NCI-H1092 treated with DMSO at 0.1 percent for 48 hours (cell line): ENCODE data around the gene NPHP3.
"Not testable (repeated sequence)": the region's sequence is repeated elsewhere in the genome, so short reads cannot be mapped to it uniquely, and the experiment has no call there.

ENCODE experiments used
- DNase-seq: peaks from one replicate; lab custom pipeline; 2025; lab: John Stamatoyannopoulos, UW

NPHP3 gene

GRCh38 chr3:132722165-132723023 lies at the start of gene NPHP3:
TSS of gene NPHP3 (minus strand) at chr3:132722409. CDS start at chr3:132722355, 54 bp downstream.
- DNase-seq = peak; percentile 85

GRCh38 chr3:132758740-132759139 lies 36.5 kb upstream of the NPHP3 start:
- DNase-seq = no peak

GRCh38 chr3:132756108-132756650 lies 34.0 kb upstream of the NPHP3 start:
- DNase-seq = no peak

GRCh38 chr3:132753946-132754345 lies 31.7 kb upstream of the NPHP3 start:
- DNase-seq = no peak

GRCh38 chr3:132749786-132750185 lies 27.6 kb upstream of the NPHP3 start:
- DNase-seq = no peak

- not testable (repeated sequence) for DNase-seq
Observed at GRCh38 chr3:132746720-132747119, 24.5 kb upstream of the NPHP3 start.

GRCh38 chr3:132738314-132738713 lies 16.1 kb upstream of the NPHP3 start:
- DNase-seq = no peak

- DNase-seq = no peak
Observed at GRCh38 chr3:132735589-132735988, 13.4 kb upstream of the NPHP3 start.

- DNase-seq = peak; percentile 41
Observed at GRCh38 chr3:132730891-132731580, 8.8 kb upstream of the NPHP3 start.

GRCh38 chr3:132726341-132726823 lies 4.2 kb upstream of the NPHP3 start:
- peak; percentile 71 for DNase-seq

GRCh38 chr3:132723024-132723950 lies 1.1 kb upstream of the NPHP3 start:
- no peak for DNase-seq

GRCh38 chr3:132721479-132722164 lies 587 bp downstream of the NPHP3 start:
- DNase-seq = peak; percentile 43

- no peak for DNase-seq
Observed at GRCh38 chr3:132720228-132720627, 2.0 kb downstream of the NPHP3 start.

GRCh38 chr3:132716372-132716771 lies 5.8 kb downstream of the NPHP3 start:
- DNase-seq = no peak

GRCh38 chr3:132713977-132714727 lies 8.1 kb downstream of the NPHP3 start:
- no peak for DNase-seq

- no peak for DNase-seq
Observed at GRCh38 chr3:132710311-132710710, 11.9 kb downstream of the NPHP3 start.

GRCh38 chr3:132709761-132710160 lies 12.4 kb downstream of the NPHP3 start:
- no peak for DNase-seq

GRCh38 chr3:132703733-132704132 lies 18.5 kb downstream of the NPHP3 start:
- no peak for DNase-seq

- DNase-seq = no peak
Observed at GRCh38 chr3:132695422-132695821, 26.8 kb downstream of the NPHP3 start.

GRCh38 chr3:132694991-132695390 lies 27.2 kb downstream of the NPHP3 start:
- DNase-seq = no peak
